HG02943 (cell line): ENCODE data around the gene MAGI1.
"Not testable (repeated sequence)": the region's sequence is repeated elsewhere in the genome, so short reads cannot be mapped to it uniquely, and the experiment has no call there.

Experiments
- ATAC-seq: cut with Tn5 transposase; IDR thresholded peaks from one replicate; pipeline ENCODE4 v1.9.1; 2021; ENCODE audit warnings: mild to moderate bottlenecking, low read depth, moderate library complexity; ENCODE audit not compliant: unreplicated experiment

MAGI1 gene

DNA sequence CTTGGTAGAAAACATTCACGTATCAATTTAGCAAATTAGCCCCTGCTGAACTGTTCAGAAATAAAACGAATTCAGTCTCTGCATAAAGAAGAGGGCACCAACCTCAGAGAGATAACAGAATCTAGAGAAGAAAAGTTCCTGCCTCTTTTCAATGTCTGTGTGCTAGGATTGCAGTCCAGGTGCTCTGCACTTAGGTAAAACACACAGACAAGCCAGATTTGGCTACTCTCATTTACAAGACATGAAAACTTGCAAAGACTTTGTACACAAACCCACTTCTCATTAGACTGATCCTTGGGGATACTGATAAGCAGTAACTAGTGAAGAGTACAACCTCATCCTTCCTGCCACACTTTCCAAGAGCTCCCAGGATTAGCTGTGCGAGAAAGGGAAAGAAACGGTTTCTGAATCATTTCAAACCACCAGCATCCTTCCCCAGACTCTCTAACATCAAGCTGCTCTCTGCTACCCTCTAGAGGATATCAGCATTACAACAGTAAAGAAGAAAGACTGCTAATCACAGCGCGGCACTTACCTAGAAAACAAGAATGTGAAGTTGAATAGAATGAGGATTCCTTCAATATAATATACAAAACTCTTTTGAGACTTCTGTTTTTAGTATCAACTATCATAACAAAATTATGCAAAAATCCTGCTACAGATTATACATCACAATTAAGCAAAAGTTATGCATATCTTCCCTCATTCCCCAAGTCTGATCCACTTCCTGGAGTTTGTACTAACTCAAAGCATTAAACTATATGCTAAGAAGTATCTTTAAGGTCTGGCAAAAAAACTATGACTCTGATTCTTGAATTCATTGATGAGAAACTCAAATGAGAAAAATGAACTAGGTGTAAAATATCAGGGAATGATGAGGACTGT, 306.4 kb downstream of the MAGI1 start:
- peak; percentile 86 for ATAC-seq

GRCh38 chr3:65730449-65730848, 308.3 kb downstream of the MAGI1 start:
- ATAC-seq: no peak

GRCh38 chr3:65729973-65730372, 308.7 kb downstream of the MAGI1 start:
- ATAC-seq: no peak

DNA sequence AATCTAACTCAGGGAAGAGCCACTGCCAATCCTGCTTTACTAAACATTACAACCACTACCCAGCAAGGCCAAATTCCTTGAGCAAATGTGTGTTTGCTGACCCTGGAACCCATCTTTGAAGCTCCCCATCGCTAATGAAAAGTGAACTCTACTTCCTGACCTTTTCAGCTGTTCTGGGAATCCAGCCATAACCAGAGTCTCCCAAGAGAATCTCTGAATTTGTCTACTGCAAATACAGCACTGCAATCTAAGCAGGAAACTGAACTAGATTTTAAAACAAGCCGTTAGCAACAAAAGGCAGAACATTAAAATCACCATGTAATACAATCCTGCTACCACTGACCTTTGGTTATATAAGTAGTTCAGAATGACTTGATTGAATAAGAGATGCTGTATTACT, 309.2 kb downstream of the MAGI1 start:
- no peak for ATAC-seq

- ATAC-seq: no peak
Measured at GRCh38 chr3:65728138-65728537, 310.6 kb downstream of the MAGI1 start.

- no peak for ATAC-seq
Measured at GRCh38 chr3:65723985-65724384, 314.7 kb downstream of the MAGI1 start.

GRCh38 chr3:65723011-65723410, 315.7 kb downstream of the MAGI1 start:
- no peak for ATAC-seq

GRCh38 chr3:65720989-65721737, 317.6 kb downstream of the MAGI1 start:
- no peak for ATAC-seq

- ATAC-seq: not testable (repeated sequence)
Measured at GRCh38 chr3:65719639-65720038, 319.1 kb downstream of the MAGI1 start.

DNA sequence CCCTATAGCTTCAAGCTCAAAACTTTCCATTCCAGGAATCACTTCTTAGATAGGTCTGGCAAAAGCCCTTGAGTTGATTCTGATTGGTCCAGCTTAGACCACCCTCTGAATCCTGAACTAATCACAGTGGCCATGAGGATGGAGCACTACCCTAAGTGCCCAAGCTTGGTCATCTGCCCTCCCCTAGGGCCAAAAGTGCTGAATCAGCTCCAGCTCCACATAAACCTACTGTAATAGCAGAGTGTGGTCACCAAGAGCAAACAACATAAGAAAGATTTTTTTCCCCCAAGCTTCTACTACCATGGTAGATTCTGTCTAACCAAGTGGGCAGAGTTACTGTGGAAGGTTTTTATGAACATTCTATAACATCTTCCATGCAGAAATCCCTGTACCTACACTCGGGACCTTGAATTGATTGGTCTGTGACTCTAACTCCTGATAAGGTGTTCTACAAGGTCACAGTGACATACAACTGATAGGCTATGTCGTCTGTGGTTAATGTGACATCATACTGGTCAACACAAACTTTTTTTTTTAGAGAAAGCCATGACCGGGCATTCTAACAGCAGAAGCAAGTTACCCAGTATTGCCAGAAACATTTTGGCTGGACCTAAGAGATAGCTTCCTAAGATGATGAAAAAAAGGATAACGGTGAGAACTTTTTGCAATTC, 320.9 kb downstream of the MAGI1 start:
- no peak for ATAC-seq

GRCh38 chr3:65716071-65716751, 322.5 kb downstream of the MAGI1 start:
- ATAC-seq: no peak

- ATAC-seq: no peak
Measured at GRCh38 chr3:65714134-65714533, 324.6 kb downstream of the MAGI1 start.

GRCh38 chr3:65713016-65713415, 325.7 kb downstream of the MAGI1 start:
- ATAC-seq: no peak

DNA sequence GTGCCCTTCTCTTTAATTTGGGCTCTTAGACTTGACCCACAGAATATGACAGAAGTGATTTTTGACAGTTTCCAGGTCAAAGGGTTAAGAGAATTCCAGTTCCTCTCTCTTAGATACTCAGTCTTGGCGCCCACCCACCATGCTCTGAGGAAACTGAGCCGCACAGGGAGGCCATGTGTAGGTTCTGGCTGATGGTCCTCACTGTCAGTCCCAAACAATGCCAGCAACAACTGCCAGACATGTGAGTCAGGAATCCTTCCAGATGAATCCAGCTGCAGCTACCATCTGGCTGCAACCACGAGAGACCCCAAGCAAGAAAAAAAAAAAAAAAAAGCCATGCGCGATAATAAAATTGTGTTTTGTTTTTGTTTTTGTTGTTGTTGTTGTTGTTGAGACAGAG, 326.6 kb downstream of the MAGI1 start:
- ATAC-seq: no peak

DNA sequence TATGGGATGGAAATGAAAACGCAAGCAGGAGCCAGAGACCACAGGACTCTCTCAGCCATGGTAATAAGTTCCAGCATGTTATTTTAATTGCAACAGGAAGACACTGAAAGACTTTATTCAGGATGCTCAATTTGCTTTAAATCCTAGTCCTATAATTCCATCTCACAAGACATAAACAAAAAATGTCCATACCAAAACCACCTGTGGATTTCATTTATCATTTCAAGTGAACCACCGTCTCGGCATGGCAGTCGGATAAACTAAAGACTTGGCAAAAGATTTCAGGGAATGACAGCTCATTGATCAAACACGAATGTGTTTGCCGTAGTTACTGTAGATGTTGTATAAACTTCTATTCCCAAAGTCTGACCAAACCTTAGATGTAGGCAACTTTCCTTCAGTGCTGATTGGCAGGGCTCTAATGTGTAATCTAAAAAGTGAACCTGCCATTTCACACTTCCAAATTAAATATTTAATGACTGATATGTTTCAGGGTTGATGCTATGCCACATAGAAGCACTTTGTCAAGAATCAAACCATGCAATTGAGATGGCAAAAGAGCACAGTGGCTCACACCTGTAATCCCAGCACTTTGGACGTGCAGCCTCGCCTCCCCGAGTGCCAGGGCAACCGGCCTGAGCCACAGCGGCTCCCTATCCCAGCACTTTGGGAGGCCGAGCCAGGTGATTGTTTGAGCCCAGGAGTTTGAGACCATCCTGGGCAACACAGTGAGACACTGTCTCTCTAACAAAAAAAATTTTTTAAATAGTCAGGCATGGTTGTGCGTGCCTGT, 331.7 kb downstream of the MAGI1 start:
- ATAC-seq: no peak

- no peak for ATAC-seq
Measured at GRCh38 chr3:65706301-65706700, 332.4 kb downstream of the MAGI1 start.

- no peak for ATAC-seq
Measured at GRCh38 chr3:65703820-65704219, 334.9 kb downstream of the MAGI1 start.

- no peak for ATAC-seq
Measured at GRCh38 chr3:65703026-65703425, 335.7 kb downstream of the MAGI1 start.

DNA sequence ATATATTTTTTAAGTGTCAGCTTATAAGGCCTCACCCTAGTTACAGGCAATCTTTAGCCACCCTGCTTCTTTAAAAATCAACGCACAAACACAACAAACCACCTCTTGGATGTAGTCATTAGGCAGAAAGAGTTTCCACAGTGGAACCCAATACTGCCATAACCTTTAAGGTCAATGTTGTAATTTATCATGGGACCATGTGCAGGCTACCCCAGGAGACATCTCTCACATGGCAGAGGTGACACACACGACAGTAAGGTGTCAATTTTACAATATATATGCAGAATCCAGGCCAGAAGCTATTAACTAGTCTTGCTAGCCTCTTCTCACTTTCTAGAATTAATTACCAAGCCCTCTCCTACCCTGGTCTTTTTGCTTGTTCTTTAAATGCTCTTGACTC, 336.5 kb downstream of the MAGI1 start:
- ATAC-seq: no peak

GRCh38 chr3:65701516-65701915, 337.2 kb downstream of the MAGI1 start:
- ATAC-seq: no peak
